HCT116 (cell line): ENCODE measurements around the gene FNDC3B. TPM values are rescaled to one million over a fixed set of nuclear protein-coding genes. Genes with fewer than 3 reads are reported as not detected.

Experiments
- ATAC-seq: fragments of 200-7000 bp; cut with Tn5 transposase; 2 replicates; pipeline ENCODE4 v1.9.1; 2020; ENCODE audit warnings: mild to moderate bottlenecking, moderate library complexity
- BruUV-seq: library from RNA; stranded (reverse); fragments of 400-500 nt; replicated peaks from 2 replicates; lab custom pipeline; 2021; lab: Mats Ljungman, UMichigan
- CTCF ChIA-PET: fragments of 300-600 bp; sonication (Branson Sonifier 250); formaldehyde crosslinking; loops from one replicate; lab custom pipeline; 2021; ENCODE audit warnings: antibody characterized with exemption; lab: Charles Lee
- POLR2A ChIA-PET: fragments of 300-600, 350-600 bp; sonication (Branson Sonifier 250); formaldehyde crosslinking; loops from one replicate; lab custom pipeline; 2021; ENCODE audit warnings: antibody characterized with exemption; lab: Charles Lee
- RAD21 ChIA-PET, 2 experiments: fragments of 300-600 bp; sonication (Branson Sonifier 250); formaldehyde crosslinking; loops; one replicate each; lab custom pipeline; 2023; ENCODE audit warnings: low total read pairs in 2 of 2; ENCODE audit not compliant: uncharacterized antibody in 2 of 2, unreplicated experiment in 2 of 2, low non-redundant PET in 1 of 2; lab: Charles Lee
- DNase-seq: peaks from one replicate; pipeline ENCODE4 v3.0.0-alpha.2; 2010; ENCODE audit warnings: low read depth, low spot score
- H2AFZ ChIP-seq: fragments of 200-600 bp; shearing (Covaris generic), sonication (generic); 2 replicates; pipeline ENCODE4 v1.6.1; 2017; ENCODE audit warnings: low read depth, mixed run types, mixed read lengths, antibody characterized with exemption, low read length; ENCODE audit not compliant: poor library complexity, severe bottlenecking
- H3K27ac ChIP-seq: 2 replicates; pipeline ENCODE4 v1.5.1; 2012; ENCODE audit warnings: low read depth, low read length
- H3K27me3 ChIP-seq: fragments of 200-600 bp; sonication (generic); 2 replicates; pipeline ENCODE4 v1.6.1; 2016; ENCODE audit warnings: mixed run types, low read length, mixed read lengths; ENCODE audit not compliant: insufficient read depth
- H3K36me3 ChIP-seq, 2 experiments: fragments of 200-500 bp in 1 of 2; fragments of 200-600 bp in 1 of 2; sonication (Bioruptor generic) in 1 of 2; sonication (generic) in 1 of 2; 2 replicates each; pipeline versions ENCODE4 v1.5.1 to v1.6.1; 2014 to 2016; ENCODE audit warnings: low read length in 2 of 2, inconsistent platforms in 1 of 2, mixed read lengths in 1 of 2, mixed run types in 1 of 2; ENCODE audit not compliant: insufficient read depth in 2 of 2, control insufficient read depth in 1 of 2
- H3K4me1 ChIP-seq, 2 experiments: fragments of 200-600 bp in 1 of 2; sonication (generic) in 1 of 2; 2 replicates each; pipeline versions ENCODE4 v1.5.1 to v1.6.1; 2012 to 2017; ENCODE audit warnings: low read length in 2 of 2, inconsistent platforms in 1 of 2, mild to moderate bottlenecking in 1 of 2, mixed read lengths in 1 of 2, mixed run types in 1 of 2, moderate library complexity in 1 of 2; ENCODE audit not compliant: insufficient read depth in 2 of 2, control insufficient read depth in 1 of 2
- H3K4me2 ChIP-seq: fragments of 200-600 bp; sonication (generic); 2 replicates; pipeline ENCODE4 v1.6.1; 2017; ENCODE audit warnings: mixed run types, low read length, mixed read lengths
- H3K4me3 ChIP-seq, 2 experiments: fragments of 200-600 bp in 1 of 2; sonication (generic) in 1 of 2; replicated peaks in 1 of 2; 2 replicates each; pipeline ENCODE4 v1.5.1; 2011 to 2016; ENCODE audit warnings: low read length in 2 of 2, control low read depth in 1 of 2, low read depth in 1 of 2, mild to moderate bottlenecking in 1 of 2, mixed read lengths in 1 of 2, mixed run types in 1 of 2
- H3K79me2 ChIP-seq: fragments of 200-600 bp; sonication (generic); 2 replicates; pipeline ENCODE4 v1.6.1; 2017; ENCODE audit warnings: mild to moderate bottlenecking, mixed run types, low read length, moderate library complexity, mixed read lengths; ENCODE audit not compliant: insufficient read depth
- H3K9ac ChIP-seq: fragments of 200-600 bp; sonication (generic); 2 replicates; pipeline ENCODE4 v1.6.1; 2016; ENCODE audit warnings: low read length, mixed read lengths
- H3K9me2 ChIP-seq: fragments of 200-600 bp; sonication (generic), shearing (Covaris generic); 2 replicates; pipeline ENCODE4 v1.6.1; 2017; ENCODE audit warnings: mixed run types, mild to moderate bottlenecking, moderate library complexity; ENCODE audit not compliant: insufficient read depth
- H3K9me3 ChIP-seq, 2 experiments: fragments of 200-500 bp in 1 of 2; fragments of 200-600 bp in 1 of 2; sonication (Bioruptor generic) in 1 of 2; sonication (generic) in 1 of 2; 2 replicates each; pipeline ENCODE4 v1.6.1; 2014 to 2017; ENCODE audit warnings: low read length in 2 of 2, mixed read lengths in 2 of 2, inconsistent platforms in 1 of 2, low read depth in 1 of 2, mild to moderate bottlenecking in 1 of 2, mixed run types in 1 of 2, moderate library complexity in 1 of 2; ENCODE audit not compliant: control insufficient read depth in 1 of 2, insufficient read depth in 1 of 2
- H4K20me1 ChIP-seq: fragments of 200-600 bp; sonication (generic), shearing (Covaris generic); 2 replicates; pipeline ENCODE4 v1.6.1; 2017; ENCODE audit warnings: mixed run types, mild to moderate bottlenecking, moderate library complexity; ENCODE audit not compliant: insufficient read depth
- EGR1 ChIP-seq: IDR thresholded peaks from 2 replicates; pipeline ENCODE4 v1.6.1; 2012; ENCODE audit warnings: low read depth
- EZH2phosphoT487 ChIP-seq: fragments of 200-600 bp; IDR thresholded peaks from 2 replicates; pipeline ENCODE4 v1.6.1; 2018; ENCODE audit warnings: antibody characterized with exemption, borderline replicate concordance
- JUND ChIP-seq: IDR thresholded peaks from 2 replicates; pipeline ENCODE4 v1.6.1; 2012
- POLR2AphosphoS5 ChIP-seq: IDR thresholded peaks from 2 replicates; pipeline ENCODE4 v1.6.1; 2011; ENCODE audit warnings: mild to moderate bottlenecking, low read depth, low read length, moderate library complexity
- REST ChIP-seq: IDR thresholded peaks from 2 replicates; pipeline ENCODE4 v1.6.1; 2012; ENCODE audit warnings: low read depth
- SIN3A ChIP-seq: IDR thresholded peaks from 2 replicates; pipeline ENCODE4 v1.6.1; 2012; ENCODE audit warnings: low read depth
- SP1 ChIP-seq: IDR thresholded peaks from 2 replicates; pipeline ENCODE4 v1.6.1; 2012; ENCODE audit warnings: low read depth
- TCF7L2 ChIP-seq: IDR thresholded peaks from 2 replicates; pipeline ENCODE4 v1.7.0; 2011; ENCODE audit warnings: borderline replicate concordance, inconsistent platforms; ENCODE audit not compliant: insufficient read depth, insufficient read length; ENCODE audit errors: extremely low read depth
- ZFX ChIP-seq: fragments of 450-650 bp; IDR thresholded peaks from 2 replicates; pipeline ENCODE4 v1.6.1; 2017
- ZNF274 ChIP-seq: fragments of 200-500 bp; sonication (Bioruptor generic); IDR thresholded peaks from 2 replicates; pipeline ENCODE4 v1.6.1; 2014; ENCODE audit warnings: mild to moderate bottlenecking, low read depth, low read length, inconsistent platforms
- intact Hi-C: fragments of 100-400 bp; cut with micrococcal nuclease; formaldehyde crosslinking; loops from 2 replicates; pipeline ENCODE4 v1.10.0; 2022
- total RNA-seq: library from RNA; stranded (reverse); gene quantifications from one replicate; pipeline ENCODE4 v1.2.1, GENCODE V29; 2021; ENCODE audit not compliant: unreplicated experiment
- TF ChIP-seq, protein P1 (sequence below), 3 experiments: fragments of 200-600 bp in 1 of 3; sonication (generic) in 1 of 3; IDR thresholded peaks in 2 of 3; conservative IDR thresholded peaks in 1 of 3; 2 replicates each; pipeline ENCODE4 v1.5.1; 2012 to 2017; ENCODE audit warnings: low read depth in 2 of 3, low read length in 2 of 3, antibody characterized with exemption in 1 of 3, borderline replicate concordance in 1 of 3, control low read depth in 1 of 3, mild to moderate bottlenecking in 1 of 3, mixed read lengths in 1 of 3, mixed run types in 1 of 3, moderate library complexity in 1 of 3; ENCODE audit not compliant: insufficient read depth in 1 of 3

FNDC3B gene
- total RNA-seq, 1 experiment from 2014 or later, result 45.7 TPM

DNA sequence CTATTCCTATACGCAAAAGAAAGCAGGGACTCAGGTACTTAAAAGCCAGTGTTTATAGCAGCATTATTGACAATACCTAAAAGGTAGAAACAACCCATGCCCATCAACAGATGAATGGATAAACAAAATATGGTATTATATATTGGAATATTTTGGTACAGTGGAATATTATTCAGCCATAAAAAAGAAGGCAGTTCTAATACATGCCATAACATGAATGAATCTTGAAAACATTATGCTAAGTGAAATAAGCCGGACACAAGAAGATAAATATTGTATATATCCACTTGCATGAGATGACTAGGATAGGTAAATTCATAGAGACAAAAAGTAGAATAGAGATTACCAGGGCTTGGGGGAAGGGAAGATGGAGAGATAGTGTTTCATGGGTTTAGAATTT, 9.2 kb downstream of the FNDC3B start:
- no peak overlapping the region for H3K27ac ChIP-seq

More for the DNA sequence above, 9.2 kb downstream of the FNDC3B start:
- Histone ChIP-seq H3K4me2 (no peak overlapping the region), H3K4me3 (no peak overlapping the region), H3K27me3 (no peaks in the 10 kb centered on the region), H3K36me3 (0 out of 4 replicates have a peak, but pooled peaks cover 0 to 2% of the 10 kb centered on the region in 2 experiments), H3K9me2 (no peaks in the 10 kb centered on the region), H3K79me2 (peaks cover 73% of the 10 kb centered on the region), H4K20me1 (no peaks in the 10 kb centered on the region; the same call in 1 of the 2 replicates), H3K9me3 (no peaks in the 10 kb centered on the region), H2AFZ (no peak overlapping the region), H3K9ac (no peak overlapping the region), H3K4me1 (no peaks in the 10 kb centered on the region)
- no TSS peak for BruUV-seq
- DNase-seq, result no peak
- ChIA-PET RAD21 (no interaction called here), CTCF (no interaction called here), POLR2A (no interaction called here)
- TF ChIP-seq, protein P1, sequence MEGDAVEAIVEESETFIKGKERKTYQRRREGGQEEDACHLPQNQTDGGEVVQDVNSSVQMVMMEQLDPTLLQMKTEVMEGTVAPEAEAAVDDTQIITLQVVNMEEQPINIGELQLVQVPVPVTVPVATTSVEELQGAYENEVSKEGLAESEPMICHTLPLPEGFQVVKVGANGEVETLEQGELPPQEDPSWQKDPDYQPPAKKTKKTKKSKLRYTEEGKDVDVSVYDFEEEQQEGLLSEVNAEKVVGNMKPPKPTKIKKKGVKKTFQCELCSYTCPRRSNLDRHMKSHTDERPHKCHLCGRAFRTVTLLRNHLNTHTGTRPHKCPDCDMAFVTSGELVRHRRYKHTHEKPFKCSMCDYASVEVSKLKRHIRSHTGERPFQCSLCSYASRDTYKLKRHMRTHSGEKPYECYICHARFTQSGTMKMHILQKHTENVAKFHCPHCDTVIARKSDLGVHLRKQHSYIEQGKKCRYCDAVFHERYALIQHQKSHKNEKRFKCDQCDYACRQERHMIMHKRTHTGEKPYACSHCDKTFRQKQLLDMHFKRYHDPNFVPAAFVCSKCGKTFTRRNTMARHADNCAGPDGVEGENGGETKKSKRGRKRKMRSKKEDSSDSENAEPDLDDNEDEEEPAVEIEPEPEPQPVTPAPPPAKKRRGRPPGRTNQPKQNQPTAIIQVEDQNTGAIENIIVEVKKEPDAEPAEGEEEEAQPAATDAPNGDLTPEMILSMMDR (IDR thresholded peaks at IDR 0.05 in 2 of 3, conservative IDR thresholded peaks at IDR 0.05 in 1 of 3; ENCODE audit: borderline replicate concordance in 1 of 3, insufficient read depth in 1 of 3, low read depth in 2 of 3, low read length in 2 of 3), result no peak
- TF ChIP-seq SIN3A (no peak), ZNF274 (no peak), POLR2AphosphoS5 (no peak), TCF7L2 (no peak), SP1 (no peak), EZH2phosphoT487 (no peak), JUND (no peak), EGR1 (no peak), REST (no peak), ZFX (no peak)
- ATAC-seq, result no peak
- intact Hi-C loops, result no loop called here
